ENCODE measurements around the gene SFR1.
"Not testable (repeated sequence)": the region's sequence is repeated elsewhere in the genome, so short reads cannot be mapped to it uniquely, and the experiment has no call there.

The SFR1 gene

GRCh38 chr10:104109908-104110662 lies 11.9 kb upstream of the SFR1 start:
- DNase-seq = no peak

GRCh38 chr10:104113376-104113956 lies 8.5 kb upstream of the SFR1 start:
- no peak for DNase-seq

GRCh38 chr10:104117839-104118323 lies 4.1 kb upstream of the SFR1 start:
- no peak for DNase-seq

- no peak for DNase-seq
Observed at GRCh38 chr10:104119996-104120395, 2.0 kb upstream of the SFR1 start.

- DNase-seq = no peak
Observed at GRCh38 chr10:104120512-104120902, 1.5 kb upstream of the SFR1 start.

GRCh38 chr10:104120903-104121484 lies 977 bp upstream of the SFR1 start:
- peak; percentile 66 for DNase-seq

- DNase-seq = no peak
Observed at GRCh38 chr10:104122225-104123107, 495 bp downstream of the SFR1 start.

GRCh38 chr10:104123397-104123796 lies 1.4 kb downstream of the SFR1 start:
- no peak for DNase-seq

GRCh38 chr10:104127411-104127810 lies 5.4 kb downstream of the SFR1 start:
- DNase-seq = no peak

GRCh38 chr10:104128214-104128613 lies 6.2 kb downstream of the SFR1 start:
- no peak for DNase-seq

- no peak for DNase-seq
Observed at GRCh38 chr10:104130041-104130440, 8.1 kb downstream of the SFR1 start.

- no peak for DNase-seq
Observed at GRCh38 chr10:104138131-104138530, 16.2 kb downstream of the SFR1 start.

- no peak for DNase-seq
Observed at GRCh38 chr10:104139221-104139620, 17.2 kb downstream of the SFR1 start.

- no peak for DNase-seq
Observed at GRCh38 chr10:104142081-104142480, 20.1 kb downstream of the SFR1 start.

- no peak for DNase-seq
Observed at GRCh38 chr10:104143829-104144228, 21.9 kb downstream of the SFR1 start.

- no peak for DNase-seq
Observed at GRCh38 chr10:104144931-104145330, 23.0 kb downstream of the SFR1 start.

GRCh38 chr10:104146882-104147281 lies 24.9 kb downstream of the SFR1 start:
- DNase-seq = no peak

GRCh38 chr10:104150139-104150538 lies 28.2 kb downstream of the SFR1 start:
- no peak for DNase-seq

- no peak for DNase-seq
Observed at GRCh38 chr10:104151737-104152136, 29.8 kb downstream of the SFR1 start.

GRCh38 chr10:104155591-104155990 lies 33.6 kb downstream of the SFR1 start:
- DNase-seq = no peak

- no peak for DNase-seq
Observed at GRCh38 chr10:104170610-104171254, 48.8 kb downstream of the SFR1 start.

- DNase-seq = not testable (repeated sequence)
Observed at GRCh38 chr10:104174136-104174535, 52.2 kb downstream of the SFR1 start.

All from activated CD4-positive, alpha-beta T cell treated with anti-CD3 and anti-CD28 coated beads for 1 hour (primary cell).